Skin epidermis (tissue), 12 donors: ENCODE results near the gene TRIOBP.

Source experiments
- H3K27ac ChIP-seq, 21 experiments: fragments of 200-600 bp; sonication (generic) in 11 of 21; one replicate each; pipeline ENCODE4 v1.5.0; 2020; ENCODE audit warnings: mild to moderate bottlenecking in 3 of 21, inconsistent platforms in 2 of 21, moderate library complexity in 2 of 21
- H3K4me3 ChIP-seq, 7 experiments: fragments of 200-600 bp; sonication (generic) in 2 of 7; one replicate each; pipeline ENCODE4 v1.5.0; 2020; ENCODE audit warnings: inconsistent platforms in 2 of 7, mild to moderate bottlenecking in 2 of 7, moderate library complexity in 1 of 7

Gene TRIOBP

GRCh38 chr22:37764622-37765021, 67.8 kb downstream of the TRIOBP start:
- H3K27ac ChIP-seq: no peak overlapping the region
- no peak overlapping the region for H3K4me3 ChIP-seq

DNA sequence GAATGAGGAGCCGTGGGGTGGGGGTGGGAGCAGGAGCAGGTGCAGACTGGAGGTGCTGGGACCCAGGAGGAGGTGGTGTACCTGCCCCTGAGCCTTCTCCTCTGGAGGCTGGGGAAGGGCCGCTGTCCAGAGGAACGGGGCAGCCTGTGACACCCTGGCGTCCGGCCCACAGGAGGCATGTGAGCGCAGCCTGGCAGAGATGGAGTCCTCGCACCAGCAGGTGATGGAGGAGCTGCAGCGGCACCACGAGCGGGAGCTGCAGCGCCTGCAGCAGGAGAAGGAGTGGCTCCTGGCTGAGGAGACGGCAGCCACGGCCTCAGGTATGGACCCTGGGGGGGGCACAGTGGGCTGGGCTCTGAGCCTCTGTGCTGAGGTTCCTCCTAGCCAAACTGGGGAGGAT, 68.7 kb downstream of the TRIOBP start:
- H3K4me3 ChIP-seq: no peak overlapping the region
- H3K27ac ChIP-seq: no peak overlapping the region

GRCh38 chr22:37765953-37766576, 69.2 kb downstream of the TRIOBP start:
- H3K27ac ChIP-seq: no peak overlapping the region
- no peak overlapping the region for H3K4me3 ChIP-seq

DNA sequence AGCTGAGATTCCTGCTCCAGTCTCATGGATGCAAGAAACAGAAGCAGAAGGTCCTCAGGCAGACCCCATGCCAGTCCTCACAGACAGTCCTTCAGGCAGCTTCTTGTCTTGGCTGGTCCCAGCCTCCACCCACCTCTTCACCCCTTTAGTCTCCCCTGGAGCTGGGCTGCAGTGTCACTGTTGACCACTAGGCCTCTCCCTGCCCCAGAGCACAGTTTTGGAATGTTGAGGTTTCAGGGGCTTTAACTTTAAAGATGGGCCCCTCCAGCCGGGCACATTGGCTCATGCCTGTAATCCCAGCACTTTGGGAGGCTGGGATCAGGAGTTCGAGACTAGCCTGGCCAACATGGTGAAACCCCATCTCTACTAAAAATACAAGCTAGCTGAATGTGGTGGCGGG, 71.4 kb downstream of the TRIOBP start:
- H3K4me3 ChIP-seq: no peak overlapping the region
- H3K27ac ChIP-seq: no peak overlapping the region

DNA sequence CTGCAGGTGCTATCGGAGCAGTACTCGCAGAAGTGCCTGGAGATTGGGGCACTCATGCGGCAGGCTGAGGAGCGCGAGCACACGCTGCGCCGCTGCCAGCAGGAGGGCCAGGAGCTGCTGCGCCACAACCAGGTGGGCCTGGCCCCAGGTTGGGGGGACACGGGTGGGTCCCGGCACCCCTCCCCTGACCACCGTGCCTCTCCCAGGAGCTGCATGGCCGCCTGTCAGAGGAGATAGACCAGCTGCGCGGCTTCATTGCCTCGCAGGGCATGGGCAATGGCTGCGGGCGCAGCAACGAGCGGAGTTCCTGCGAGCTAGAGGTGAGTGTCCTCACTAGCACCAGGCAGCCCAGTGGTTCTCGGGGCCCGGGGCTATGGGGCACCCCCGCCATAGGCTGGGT, 72.2 kb downstream of the TRIOBP start:
- no peak overlapping the region for H3K4me3 ChIP-seq
- H3K27ac ChIP-seq: no peak overlapping the region

- Histone ChIP-seq H3K27ac (no peak overlapping the region), H3K4me3 (no peak overlapping the region)
These were observed 74.2 kb downstream of the TRIOBP start for GRCh38 chr22:37771081-37771480.

DNA sequence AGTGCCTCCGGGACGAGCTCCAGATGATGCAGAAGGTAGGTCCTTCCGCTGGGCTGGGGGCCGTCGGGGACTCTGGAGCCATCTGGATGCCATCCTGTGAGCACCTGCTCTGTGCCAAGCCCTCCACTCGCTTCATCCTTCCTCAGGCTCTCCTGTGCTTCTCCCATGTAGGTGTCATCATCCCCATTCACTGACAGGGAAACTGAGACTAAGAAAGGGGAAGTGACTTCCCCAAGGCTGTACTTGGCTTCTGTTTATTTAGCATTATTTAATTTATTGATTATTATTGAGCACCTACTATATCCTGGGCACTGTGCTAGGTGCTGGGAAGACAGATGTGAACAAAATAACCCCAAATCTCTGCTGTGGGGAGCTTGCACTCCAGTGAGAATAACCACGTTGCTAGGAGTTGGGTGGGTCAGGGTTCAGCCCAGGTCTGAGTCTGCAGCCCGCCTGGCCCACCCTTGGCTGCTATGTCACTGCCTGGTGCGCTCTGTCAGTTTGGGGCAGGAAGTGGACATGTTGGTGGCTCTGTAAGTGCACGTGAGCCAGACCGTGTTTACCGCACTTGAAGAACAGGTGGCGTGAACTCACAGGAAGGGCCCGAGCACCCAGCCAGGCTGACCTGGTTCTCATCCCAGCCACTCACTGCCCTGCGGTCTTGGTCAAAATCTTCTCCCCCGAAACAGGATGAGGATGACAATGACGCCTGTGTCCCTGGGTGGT, 75.0 kb downstream of the TRIOBP start:
- no peak overlapping the region for H3K4me3 ChIP-seq

DNA sequence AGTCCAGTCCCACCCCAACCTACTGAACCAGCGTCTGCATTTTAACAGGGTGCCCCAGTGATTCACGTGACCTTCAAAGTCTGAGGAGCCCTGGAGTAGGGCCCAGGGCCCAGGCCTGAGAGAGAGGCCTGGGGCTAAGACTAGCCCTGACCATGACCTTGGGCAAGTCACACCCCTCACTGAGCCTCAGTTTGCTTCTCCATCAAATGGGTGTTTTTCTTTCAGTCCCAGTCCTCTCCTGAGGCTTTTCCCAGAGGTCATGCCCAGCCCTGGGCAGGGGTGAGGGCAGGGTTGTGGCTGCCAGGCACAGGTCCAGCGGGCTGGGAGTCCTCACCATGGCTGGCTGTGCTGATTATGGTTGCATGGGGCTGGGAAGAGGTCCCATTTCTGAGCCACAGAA, 77.9 kb downstream of the TRIOBP start:
- Histone ChIP-seq H3K27ac (no peak overlapping the region), H3K4me3 (no peak overlapping the region)

More for the DNA sequence above, 75.0 kb downstream of the TRIOBP start:
- H3K27ac ChIP-seq: no peak overlapping the region

DNA sequence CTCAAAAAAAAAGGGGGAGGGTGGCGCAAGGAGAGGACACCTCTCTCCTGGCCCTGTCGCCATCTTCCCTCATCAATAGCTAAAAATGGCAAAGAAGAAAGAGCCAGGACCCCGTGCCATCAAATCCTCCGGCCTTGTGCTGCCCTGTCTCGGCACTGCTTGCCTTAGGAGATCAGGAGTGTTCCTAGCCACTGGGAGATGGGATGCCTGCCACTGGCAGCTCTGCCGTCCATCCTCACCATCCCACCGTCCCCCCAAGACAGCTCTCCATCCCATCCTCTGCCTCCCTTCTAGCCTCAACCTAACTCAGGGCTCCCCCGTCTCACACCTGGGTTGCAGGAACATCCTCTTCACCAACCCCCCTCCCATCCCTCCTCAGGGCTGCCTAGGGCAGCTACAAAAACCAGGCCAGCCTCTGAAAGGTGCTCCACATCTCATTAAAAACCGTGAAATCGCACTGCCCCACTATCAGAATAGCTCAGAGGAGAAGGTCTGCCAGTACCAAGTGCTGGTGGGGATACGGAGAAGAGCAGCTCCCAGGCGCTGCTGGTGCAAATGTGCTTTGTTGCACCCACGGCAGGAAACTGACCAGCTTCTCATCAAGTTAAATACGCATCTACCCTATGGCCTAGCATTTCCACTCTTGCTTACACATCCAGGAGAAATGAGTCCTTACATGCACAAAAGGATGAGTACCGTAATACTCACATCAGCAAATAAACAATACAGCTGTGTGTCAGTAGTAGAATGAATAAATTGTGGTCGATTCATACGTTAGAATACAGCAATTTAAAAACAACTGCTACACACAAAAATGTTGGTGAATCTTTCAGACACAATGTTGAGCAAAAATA, 79.2 kb downstream of the TRIOBP start:
- no peak overlapping the region for H3K4me3 ChIP-seq
- peak overlapping the region in 17 of 21 experiments; percentile 3 to 77 (median 55) for H3K27ac ChIP-seq

DNA sequence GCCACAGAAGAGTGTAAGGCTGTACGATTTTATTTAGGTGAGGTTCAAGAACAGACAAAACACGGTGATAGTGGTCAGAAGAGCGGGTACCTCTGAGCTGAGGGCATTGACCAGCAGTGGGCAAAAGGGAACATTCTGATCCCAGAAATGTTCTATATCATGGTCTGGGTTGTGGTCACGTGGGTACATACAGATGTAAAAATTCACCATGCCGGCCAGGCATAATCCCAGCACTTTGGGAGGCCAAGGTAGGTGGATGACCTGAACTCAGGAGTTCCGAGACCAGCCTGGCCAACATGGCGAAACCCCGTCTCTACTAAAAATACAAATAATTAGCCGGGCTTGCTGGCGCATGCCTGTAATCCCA, 79.8 kb downstream of the TRIOBP start:
- H3K4me3 ChIP-seq: no peak overlapping the region
- peak overlapping the region in 19 of 21 experiments; percentile 3 to 77 (median 51) for H3K27ac ChIP-seq

GRCh38 chr22:37777122-37777687, 80.4 kb downstream of the TRIOBP start:
- Histone ChIP-seq H3K27ac (peak overlapping the region in 14 of 21 experiments; percentile 3 to 77 (median 53)), H3K4me3 (no peak overlapping the region)

DNA sequence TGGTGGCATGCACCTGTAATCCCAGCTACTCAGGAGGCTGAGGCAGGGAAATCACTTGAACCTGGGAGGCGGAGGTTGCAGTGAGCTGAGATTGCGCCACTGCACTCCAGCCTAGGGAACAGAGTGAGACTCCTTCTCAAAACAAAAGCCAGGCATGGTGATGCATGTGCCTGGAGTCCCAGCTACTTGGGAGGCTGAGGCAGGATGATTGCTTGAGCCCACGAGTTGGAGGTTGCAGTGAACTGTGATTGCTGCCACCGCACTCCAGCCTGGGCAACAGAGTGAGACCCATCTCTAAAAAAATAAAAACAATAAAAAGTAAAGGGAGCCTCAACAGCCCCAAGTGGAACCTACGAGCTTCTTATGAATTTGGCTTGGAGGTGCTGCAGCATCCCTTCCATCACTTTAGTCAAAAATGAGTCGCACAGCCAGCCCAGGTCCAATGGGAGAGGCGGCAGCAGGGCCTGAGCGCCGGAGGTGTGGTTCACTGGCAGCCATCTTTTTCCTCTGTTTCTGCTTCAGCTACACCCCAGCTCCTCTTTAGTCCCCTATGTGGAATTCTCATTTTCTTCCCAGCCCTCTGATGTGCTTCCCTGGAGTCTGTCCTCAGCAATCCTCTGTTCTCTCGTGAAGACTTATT, 81.6 kb downstream of the TRIOBP start:
- H3K27ac ChIP-seq: no peak overlapping the region
- no peak overlapping the region for H3K4me3 ChIP-seq

- H3K4me3 ChIP-seq: no peak overlapping the region
- H3K27ac ChIP-seq: peak overlapping the region in 5 of 21 experiments; percentile 5 to 50 (median 38)
These were observed 84.7 kb downstream of the TRIOBP start for GRCh38 chr22:37781434-37782059.

DNA sequence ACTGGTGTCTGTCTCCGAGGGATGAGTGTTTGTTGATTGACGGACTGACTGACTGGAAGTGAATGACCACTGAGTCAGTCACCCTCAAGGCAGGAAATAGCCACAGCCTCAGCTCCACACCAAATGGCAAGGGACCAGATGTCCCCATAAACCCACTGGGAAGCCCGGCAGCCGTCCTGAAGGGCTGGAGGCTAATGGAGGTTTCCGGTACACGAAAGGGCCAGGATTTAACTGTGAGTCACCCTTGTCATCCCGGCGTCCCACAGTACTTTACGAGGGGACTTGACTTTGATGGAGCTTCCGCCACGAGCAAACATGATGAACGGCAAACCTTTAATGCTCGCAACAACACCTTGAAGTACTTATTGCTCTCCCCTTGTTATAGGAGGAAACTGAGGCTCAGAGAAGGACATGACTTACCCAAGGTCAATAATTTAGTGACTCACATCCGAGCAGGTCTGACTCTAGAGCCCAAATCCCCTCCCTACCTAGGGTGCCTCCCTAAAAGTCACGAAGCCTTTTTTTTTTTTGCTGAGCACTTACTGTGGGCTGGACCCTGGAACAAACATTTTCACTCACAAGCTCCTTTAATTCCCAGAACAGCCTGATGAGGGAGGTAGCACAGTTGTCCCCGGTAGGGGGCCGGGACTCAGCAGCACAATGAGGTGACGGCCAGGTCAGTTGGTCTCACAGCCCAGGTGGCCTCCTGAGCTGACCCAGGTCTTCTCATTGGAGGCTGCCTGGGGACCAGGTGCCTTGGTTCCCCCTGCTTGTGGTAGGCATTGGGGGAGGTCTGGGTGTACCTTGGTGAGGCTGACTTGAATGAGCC, 85.7 kb downstream of the TRIOBP start:
- Histone ChIP-seq H3K27ac (peak overlapping the region in 7 of 21 experiments; percentile 5 to 64 (median 38)), H3K4me3 (no peak overlapping the region)

- no peak overlapping the region for H3K4me3 ChIP-seq
- peak overlapping the region in 6 of 21 experiments; percentile 1 to 51 (median 19) for H3K27ac ChIP-seq
These were observed 88.1 kb downstream of the TRIOBP start for GRCh38 chr22:37784829-37785495.

DNA sequence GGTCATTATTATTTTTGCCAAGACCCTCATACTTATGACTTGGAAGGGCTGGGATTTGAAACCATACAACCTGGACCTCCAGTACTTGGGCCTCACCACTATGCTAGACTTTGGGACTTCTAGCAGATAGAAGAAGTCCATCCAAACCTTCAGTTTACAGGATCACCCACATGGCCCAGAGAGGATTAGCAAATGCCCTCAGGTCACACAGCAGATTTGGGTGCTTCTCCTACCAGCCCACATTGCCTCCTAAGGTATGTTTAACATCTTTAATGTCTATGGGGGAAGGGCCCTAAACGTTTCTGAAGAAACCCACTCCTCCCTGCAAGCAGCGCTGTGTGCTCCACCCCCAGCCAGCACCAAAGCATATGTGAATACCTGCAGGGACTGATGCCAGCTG, 93.4 kb downstream of the TRIOBP start:
- no peak overlapping the region for H3K27ac ChIP-seq
- H3K4me3 ChIP-seq: no peak overlapping the region

GRCh38 chr22:37792494-37792893, 95.6 kb downstream of the TRIOBP start:
- no peak overlapping the region for H3K4me3 ChIP-seq

DNA sequence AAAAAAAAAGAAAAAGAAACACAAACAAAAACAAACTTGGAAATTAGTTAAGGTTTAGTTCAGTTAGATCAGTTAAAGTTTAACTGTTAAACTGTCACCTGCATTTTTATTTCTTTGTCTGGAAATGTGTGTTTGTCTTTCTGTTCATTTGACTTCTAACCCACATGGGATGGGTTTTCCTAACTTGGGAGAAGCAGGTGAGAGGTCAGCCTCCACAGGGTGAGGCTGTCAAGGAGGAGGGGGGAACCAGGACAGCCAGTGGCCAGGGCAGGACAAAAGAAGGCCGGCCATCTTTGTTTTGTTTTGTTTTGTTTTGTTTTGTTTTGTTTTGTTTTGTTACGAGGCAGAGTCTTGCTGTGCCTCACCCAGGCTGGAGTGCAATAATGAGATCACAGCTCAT, 97.5 kb downstream of the TRIOBP start:
- Histone ChIP-seq H3K27ac (no peak overlapping the region), H3K4me3 (no peak overlapping the region)

More at GRCh38 chr22:37792494-37792893, 95.6 kb downstream of the TRIOBP start:
- no peak overlapping the region for H3K27ac ChIP-seq
